Measurements from ENCODE around the gene IDNK.
A peak's percentile ranks its signal among the peaks of the same experiment; 100 is the strongest.
"Not testable (repeated sequence)": the region's sequence is repeated elsewhere in the genome, so short reads cannot be mapped to it uniquely, and the experiment has no call there.

Gene IDNK

GRCh38 chr9:83622939-83623678 is at the start of gene IDNK:
IDNK (plus strand) TSS chr9:83623143; CDS start chr9:83623172, 29 bp downstream.
- DNase-seq (ENCODE audit: low spot score) = peak; percentile 85

- DNase-seq (ENCODE audit: low spot score) = no peak
Measured at GRCh38 chr9:83574482-83574881, 48.5 kb upstream of the IDNK start.

GRCh38 chr9:83582029-83582428 is 40.9 kb upstream of the IDNK start:
- no peak for DNase-seq (ENCODE audit: low spot score)

- peak; percentile 67 for DNase-seq (ENCODE audit: low spot score)
Measured at GRCh38 chr9:83583151-83584014, 39.6 kb upstream of the IDNK start.

GRCh38 chr9:83584995-83585394 is 37.9 kb upstream of the IDNK start:
- no peak for DNase-seq (ENCODE audit: low spot score)

- no peak for DNase-seq (ENCODE audit: low spot score)
Measured at GRCh38 chr9:83588256-83588655, 34.7 kb upstream of the IDNK start.

- peak; percentile 30 for DNase-seq (ENCODE audit: low spot score)
Measured at GRCh38 chr9:83596899-83597504, 25.9 kb upstream of the IDNK start.

- DNase-seq (ENCODE audit: low spot score) = peak; percentile 65
Measured at GRCh38 chr9:83598487-83598886, 24.5 kb upstream of the IDNK start.

- no peak for DNase-seq (ENCODE audit: low spot score)
Measured at GRCh38 chr9:83599071-83599470, 23.9 kb upstream of the IDNK start.

- DNase-seq (ENCODE audit: low spot score) = no peak
Measured at GRCh38 chr9:83601463-83601862, 21.5 kb upstream of the IDNK start.

- DNase-seq (ENCODE audit: low spot score) = not testable (repeated sequence)
Measured at GRCh38 chr9:83607620-83608019, 15.3 kb upstream of the IDNK start.

GRCh38 chr9:83613298-83613697 is 9.6 kb upstream of the IDNK start:
- not testable (repeated sequence) for DNase-seq (ENCODE audit: low spot score)

- no peak for DNase-seq (ENCODE audit: low spot score)
Measured at GRCh38 chr9:83617299-83617698, 5.6 kb upstream of the IDNK start.

- peak; percentile 73 for DNase-seq (ENCODE audit: low spot score)
Measured at GRCh38 chr9:83620841-83621636, 1.9 kb upstream of the IDNK start.

- no peak for DNase-seq (ENCODE audit: low spot score)
Measured at GRCh38 chr9:83622433-83622938, 457 bp upstream of the IDNK start.

- DNase-seq (ENCODE audit: low spot score) = no peak
Measured at GRCh38 chr9:83623679-83624076, 735 bp downstream of the IDNK start.

- no peak for DNase-seq (ENCODE audit: low spot score)
Measured at GRCh38 chr9:83625178-83625577, 2.2 kb downstream of the IDNK start.

- no peak for DNase-seq (ENCODE audit: low spot score)
Measured at GRCh38 chr9:83628540-83628939, 5.6 kb downstream of the IDNK start.

- DNase-seq (ENCODE audit: low spot score) = no peak
Measured at GRCh38 chr9:83629433-83630104, 6.6 kb downstream of the IDNK start.

GRCh38 chr9:83630938-83631457 is 8.1 kb downstream of the IDNK start:
- DNase-seq (ENCODE audit: low spot score) = no peak

GRCh38 chr9:83633255-83633654 is 10.3 kb downstream of the IDNK start:
- DNase-seq (ENCODE audit: low spot score) = no peak

Measured in AG20443 (cell line).